HG02840 (cell line): Measurements from ENCODE around the gene ARID3A.
A peak's percentile ranks its signal among the peaks of the same experiment; 100 is the strongest.

Experiments used
- ATAC-seq: cut with Tn5 transposase; IDR thresholded peaks from one replicate; pipeline ENCODE4 v1.9.1; 2021; ENCODE audit warnings: mild to moderate bottlenecking, moderate library complexity, moderate number of reproducible peaks; ENCODE audit not compliant: unreplicated experiment, low FRiP score

Gene ARID3A

GRCh38 chr19:980133-980998, 54.5 kb downstream of the ARID3A start:
- ATAC-seq = no peak

- no peak for ATAC-seq
These were observed 56.8 kb downstream of the ARID3A start for GRCh38 chr19:982567-983170.

- peak; percentile 79 for ATAC-seq
These were observed 58.5 kb downstream of the ARID3A start, which contains the start of gene WDR18 for GRCh38 chr19:984165-984967. Gene WDR18, plus strand, starts transcription at chr19:984345. Its CDS starts 9 bp downstream, at chr19:984354.

GRCh38 chr19:986083-986482, 60.2 kb downstream of the ARID3A start:
- no peak for ATAC-seq

- ATAC-seq = no peak
These were observed 62.2 kb downstream of the ARID3A start for GRCh38 chr19:988081-988480.

GRCh38 chr19:988510-988909, 62.7 kb downstream of the ARID3A start:
- no peak for ATAC-seq

- no peak for ATAC-seq
These were observed 63.7 kb downstream of the ARID3A start for GRCh38 chr19:989381-990081.

- no peak for ATAC-seq
These were observed 64.3 kb downstream of the ARID3A start for GRCh38 chr19:990119-990571.

- no peak for ATAC-seq
These were observed 64.9 kb downstream of the ARID3A start for GRCh38 chr19:990746-991145.

- ATAC-seq = no peak
These were observed 65.5 kb downstream of the ARID3A start for GRCh38 chr19:991174-991931.

- no peak for ATAC-seq
These were observed 66.3 kb downstream of the ARID3A start for GRCh38 chr19:991932-992669.

GRCh38 chr19:992670-993055, 66.8 kb downstream of the ARID3A start:
- ATAC-seq = no peak

- ATAC-seq = no peak
These were observed 67.6 kb downstream of the ARID3A start for GRCh38 chr19:993361-993830.

GRCh38 chr19:993831-994393, 68.1 kb downstream of the ARID3A start:
- ATAC-seq = no peak

GRCh38 chr19:994516-994915, 68.7 kb downstream of the ARID3A start:
- no peak for ATAC-seq

GRCh38 chr19:995051-995827, 69.4 kb downstream of the ARID3A start:
- ATAC-seq = no peak

- no peak for ATAC-seq
These were observed 70.4 kb downstream of the ARID3A start for GRCh38 chr19:996051-996838.
